HUDEP-2 (cell line): ENCODE data around the gene YIPF4.
"Not testable (repeated sequence)": the region's sequence is repeated elsewhere in the genome, so short reads cannot be mapped to it uniquely, and the experiment has no call there.

Experiments used
- DNase-seq, 76 experiments: peaks; one replicate each; lab custom pipeline; 2025; ENCODE audit not compliant: unreplicated experiment in 76 of 76; lab: John Stamatoyannopoulos, UW

YIPF4 gene

DNA sequence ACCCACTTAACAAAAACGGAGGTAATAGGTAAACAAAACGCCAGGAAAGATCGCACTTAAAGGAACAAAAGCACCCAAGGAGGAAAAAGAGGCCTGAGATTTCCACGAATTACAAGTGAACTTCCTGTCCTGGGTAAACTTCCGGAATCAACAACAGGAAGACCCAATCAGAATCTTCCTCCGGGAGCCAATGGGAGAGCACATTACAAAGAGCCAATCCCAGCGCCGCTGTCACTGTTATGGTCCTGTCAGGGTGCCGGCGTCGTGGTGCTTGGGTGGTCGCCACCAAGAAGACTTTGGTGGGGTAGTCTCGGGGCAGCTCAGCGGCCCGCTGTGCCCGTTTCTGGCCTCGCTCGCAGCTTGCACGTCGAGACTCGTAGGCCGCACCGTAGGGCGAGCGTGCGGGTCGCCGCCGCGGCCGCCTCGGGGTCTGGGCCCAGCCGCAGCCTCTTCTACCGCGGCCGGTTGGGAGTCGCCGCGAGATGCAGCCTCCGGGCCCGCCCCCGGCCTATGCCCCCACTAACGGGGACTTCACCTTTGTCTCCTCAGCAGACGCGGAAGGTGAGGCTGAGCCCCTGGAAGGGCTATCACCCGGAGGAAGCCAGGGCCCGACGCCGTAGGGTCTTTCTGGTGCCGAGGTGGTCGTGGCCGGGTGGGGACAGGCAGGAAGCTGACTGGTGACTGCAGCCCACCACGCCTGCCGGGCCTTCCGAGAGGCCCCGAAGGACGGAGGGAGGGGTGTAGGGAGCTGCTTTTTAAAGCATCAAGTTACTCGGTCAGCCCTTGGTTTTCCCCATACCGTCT is at the start of gene YIPF4:
Gene YIPF4 (plus strand): TSS at position 231 of the 804 bp plus-strand sequence. CDS start 252 bp downstream, at position 483.
- peak in 74 of 76 experiments; percentile 8 to 93 (median 79) for DNase-seq

DNA sequence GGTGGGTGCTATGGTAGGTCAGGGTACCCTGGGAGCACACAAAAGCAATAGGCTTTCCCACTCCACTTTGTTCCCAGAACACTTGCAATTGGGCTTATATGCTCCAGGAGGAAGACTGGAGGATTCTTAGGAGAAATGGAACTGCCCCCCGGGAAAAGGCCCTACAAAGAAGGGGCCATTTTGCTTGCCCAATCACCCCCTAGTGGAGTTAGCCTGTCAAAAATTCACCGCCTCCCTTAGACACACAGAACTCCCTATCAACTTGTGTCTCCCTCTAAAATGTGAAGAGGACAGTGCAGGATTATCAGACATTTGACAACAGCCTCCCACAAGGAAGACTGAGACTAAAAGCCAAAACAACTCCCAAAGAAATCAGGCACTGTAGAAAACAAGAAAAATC is 49.5 kb upstream of the YIPF4 start:
- DNase-seq: peak in 1 of 76 experiments; percentile 5

GRCh38 chr2:32229635-32230034 is 48.1 kb upstream of the YIPF4 start:
- DNase-seq: no peak

- no peak for DNase-seq
Measured at GRCh38 chr2:32231959-32232358, 45.7 kb upstream of the YIPF4 start.

- no peak for DNase-seq
Measured at GRCh38 chr2:32235315-32235714, 42.4 kb upstream of the YIPF4 start.

DNA sequence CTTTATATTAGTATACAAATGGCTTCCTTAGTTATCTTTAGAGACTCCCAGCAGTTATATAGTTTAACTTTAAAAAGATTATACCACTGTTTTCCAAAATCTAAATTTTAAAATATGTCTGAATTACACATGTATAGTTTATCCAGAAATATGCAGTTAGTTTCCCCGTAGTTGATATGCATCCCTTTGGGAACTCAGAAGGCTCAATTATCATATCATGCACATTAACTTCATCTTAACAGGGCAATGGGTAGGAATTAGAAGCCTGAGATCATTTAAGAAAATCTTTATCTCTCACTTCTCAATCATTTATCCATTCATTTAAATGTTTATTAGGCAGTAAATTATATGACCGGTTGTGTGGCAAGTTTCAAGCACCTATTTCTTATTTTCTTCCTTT is 40.2 kb upstream of the YIPF4 start:
- DNase-seq: no peak

GRCh38 chr2:32237996-32238395 is 39.7 kb upstream of the YIPF4 start:
- no peak for DNase-seq

DNA sequence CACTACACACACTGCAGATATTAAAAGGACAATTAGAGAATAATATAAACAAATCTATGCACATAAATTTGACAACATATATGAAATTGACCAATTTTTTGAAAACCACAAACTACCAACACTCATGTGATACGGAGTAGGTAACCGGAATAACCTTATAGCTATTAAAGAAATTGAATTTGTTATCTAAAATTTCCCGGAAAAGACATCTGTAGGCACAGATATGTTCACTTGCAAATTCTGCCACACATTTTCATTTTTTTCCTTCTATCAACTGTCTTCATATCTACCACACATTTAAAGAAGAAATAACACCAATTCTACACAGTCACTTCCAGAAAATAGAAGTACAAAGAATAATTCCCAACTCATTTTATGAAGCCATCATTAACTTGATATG is 35.4 kb upstream of the YIPF4 start:
- DNase-seq: peak in 1 of 76 experiments; percentile 20

DNA sequence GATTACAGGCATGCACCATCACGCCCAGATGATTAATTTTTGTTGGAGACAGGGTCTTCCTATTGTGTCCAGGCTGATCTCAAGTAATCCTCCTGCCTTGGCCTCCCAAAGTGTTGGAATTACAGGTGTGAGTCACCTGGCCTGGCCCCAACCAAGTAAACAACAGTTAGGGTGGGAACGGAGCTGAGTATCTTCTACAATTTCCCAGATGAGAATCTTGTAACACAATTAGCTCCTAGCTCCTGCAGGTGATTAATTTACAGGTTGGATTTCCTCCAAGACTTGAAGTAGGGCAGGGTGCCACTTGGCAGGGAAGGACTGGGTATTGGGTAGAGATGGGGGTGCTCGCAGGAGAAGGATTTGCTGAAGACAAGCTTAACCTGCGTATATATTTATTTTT is 30.8 kb upstream of the YIPF4 start:
- DNase-seq: no peak

- no peak for DNase-seq
Measured at GRCh38 chr2:32248299-32248698, 29.4 kb upstream of the YIPF4 start.

DNA sequence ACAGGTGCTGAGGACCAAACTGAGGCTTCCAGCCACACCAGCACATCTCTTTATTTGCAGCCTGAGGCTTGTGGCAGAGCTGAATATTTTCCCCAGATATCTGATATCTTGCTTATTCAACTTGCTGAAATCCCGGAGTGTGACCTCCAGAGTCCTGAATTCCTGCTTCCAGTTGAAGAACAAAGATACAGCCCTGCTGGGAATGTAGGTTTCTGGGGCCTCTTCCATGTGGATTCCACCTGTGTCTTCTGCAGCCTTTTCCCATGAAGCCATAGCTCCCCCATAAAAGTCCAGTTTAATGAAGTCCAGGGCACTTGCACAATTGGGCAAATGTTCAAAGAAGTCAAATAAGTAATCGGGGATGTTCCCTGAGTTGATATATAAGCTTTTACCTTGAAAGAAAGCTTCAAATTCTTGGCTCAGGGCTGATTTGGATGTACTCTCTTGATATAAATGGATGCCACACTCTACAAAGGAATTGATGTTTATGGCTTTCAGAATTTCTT is 27.9 kb upstream of the YIPF4 start:
- DNase-seq: no peak

- no peak for DNase-seq
Measured at GRCh38 chr2:32250290-32250689, 27.4 kb upstream of the YIPF4 start.

GRCh38 chr2:32258242-32258641 is 19.5 kb upstream of the YIPF4 start:
- no peak for DNase-seq

GRCh38 chr2:32260376-32260775 is 17.3 kb upstream of the YIPF4 start:
- DNase-seq: peak in 14 of 76 experiments; percentile 2 to 63 (median 22)

- DNase-seq: no peak
Measured at GRCh38 chr2:32262105-32262504, 15.6 kb upstream of the YIPF4 start.

- DNase-seq: no peak
Measured at GRCh38 chr2:32264422-32265105, 13.1 kb upstream of the YIPF4 start, which contains the start of gene NLRC4. Gene NLRC4 (minus strand): TSS chr2:32264886. CDS start chr2:32256775, 8,111 bp downstream.

DNA sequence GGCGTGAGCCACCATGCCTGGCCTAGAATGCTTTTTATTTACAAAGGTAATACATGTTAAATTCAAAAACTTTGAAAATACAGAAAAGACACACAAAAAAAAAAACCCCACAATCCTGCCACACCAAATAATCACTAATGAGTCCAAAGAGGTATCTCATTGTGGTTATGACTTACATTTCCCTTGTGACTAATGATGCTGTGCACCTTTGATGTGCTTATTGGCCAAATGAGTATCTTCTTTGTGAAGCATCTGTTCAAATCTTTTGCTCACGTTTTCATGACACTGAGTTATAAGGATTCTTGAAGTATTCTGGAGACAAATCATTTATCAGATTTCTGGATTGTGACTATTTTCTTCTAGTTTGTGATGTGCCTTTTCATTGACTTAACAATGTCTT is 6.6 kb upstream of the YIPF4 start:
- no peak for DNase-seq

DNA sequence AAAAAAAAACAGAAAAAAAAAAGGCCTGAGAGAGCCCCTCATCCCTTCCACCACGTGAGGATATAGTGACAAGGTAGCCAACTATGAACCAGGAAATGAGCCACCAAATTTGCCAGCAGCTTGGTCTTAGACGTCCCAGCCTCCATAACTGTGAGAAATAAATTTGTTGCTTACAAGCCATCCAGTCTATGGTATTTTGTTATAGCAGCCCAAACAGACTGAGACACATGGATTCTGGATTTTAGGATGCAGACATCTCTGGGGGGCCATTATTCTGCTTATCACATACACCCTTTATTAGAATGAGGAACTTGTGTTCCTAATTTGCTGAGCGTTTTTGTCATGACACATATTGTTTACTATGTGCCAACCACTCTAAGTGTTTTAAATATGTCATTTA is 5.4 kb upstream of the YIPF4 start:
- no peak for DNase-seq

DNA sequence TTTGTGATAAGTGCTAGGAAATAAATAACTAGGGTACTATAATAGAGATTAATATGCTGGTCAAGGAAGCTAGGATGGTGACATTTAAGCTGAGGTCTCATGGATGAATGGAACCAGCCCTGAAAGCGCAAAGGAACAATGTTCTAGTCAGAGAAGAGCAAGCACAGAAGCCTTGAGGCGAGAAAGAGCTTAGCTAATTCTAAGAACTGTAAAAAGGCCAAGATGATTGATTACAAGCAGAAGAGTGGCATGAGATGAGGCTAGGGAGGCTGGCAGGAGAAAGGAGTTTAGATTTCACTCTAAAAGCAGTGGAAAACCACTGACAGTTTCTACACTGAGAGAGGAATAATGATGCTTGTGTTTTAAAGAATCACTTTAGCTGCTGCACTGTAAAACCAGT is 3.4 kb upstream of the YIPF4 start:
- no peak for DNase-seq

DNA sequence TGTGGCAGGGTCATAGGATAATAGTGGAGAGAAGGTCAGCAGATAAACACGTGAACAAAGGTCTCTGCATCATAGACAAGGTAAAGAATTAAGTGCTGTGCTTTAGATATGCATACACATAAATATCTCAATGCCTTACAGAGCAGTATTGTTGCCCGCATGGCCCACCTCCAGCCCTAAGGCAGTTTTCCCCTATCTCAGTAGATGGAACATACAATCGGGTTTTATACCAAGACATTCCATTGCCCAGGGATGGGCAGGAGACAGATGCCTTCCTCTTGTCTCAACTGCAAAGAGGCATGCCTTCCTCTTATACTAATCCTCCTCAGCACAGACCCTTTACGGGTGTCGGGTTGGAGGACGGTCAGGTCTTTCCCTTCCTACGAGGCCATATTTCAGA is 1.9 kb upstream of the YIPF4 start:
- DNase-seq: not testable (repeated sequence)

DNA sequence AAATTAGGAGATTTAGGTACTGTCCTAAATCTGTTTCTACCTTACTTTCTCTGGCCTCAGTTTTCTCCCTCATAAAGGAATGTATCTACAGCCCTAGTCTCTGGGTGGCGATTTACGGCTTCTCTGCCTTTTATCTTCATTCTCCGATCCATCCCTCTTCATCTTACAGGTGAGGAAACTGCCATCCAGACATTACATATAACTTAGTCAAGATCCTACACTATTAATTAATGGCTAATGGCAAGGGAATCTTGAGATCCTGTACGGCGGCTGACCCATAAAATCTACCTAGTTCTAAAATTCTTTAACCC is 386 bp upstream of the YIPF4 start:
- no peak for DNase-seq

GRCh38 chr2:32278478-32278853 is 762 bp downstream of the YIPF4 start:
- DNase-seq: no peak
